Kidney (tissue), 14 donors: ENCODE results near the gene PPP2R3B. TPM values are rescaled to one million over a fixed set of nuclear protein-coding genes. Genes with fewer than 3 reads are reported as not detected.
A peak's percentile ranks its signal among the peaks of the same experiment; 100 is the strongest.

Experiments used
- DNase-seq, 5 donors: peaks; one replicate each; pipeline ENCODE4 v3.0.0-alpha.2; 2013 to 2020
- FAIRE-seq: peaks from 2 replicates; lab custom pipeline; 2012; peaks lifted over from hg19 to GRCh38; lab: Jason Lieb, UNC
- H3K27ac ChIP-seq, 2 donors: one replicate each; pipeline ENCODE4 v1.7.0; 2013; ENCODE audit warnings: low read depth in 2 of 2, low read length in 2 of 2, inconsistent platforms in 1 of 2
- H3K27me3 ChIP-seq: one replicate; pipeline ENCODE4 v1.7.1; 2013; ENCODE audit warnings: low read length, inconsistent platforms; ENCODE audit not compliant: control insufficient read depth, insufficient read depth
- H3K36me3 ChIP-seq, 3 donors: one replicate each; pipeline versions ENCODE4 v1.7.0 to v1.7.1; 2013; ENCODE audit warnings: low read length in 3 of 3, control low read depth in 1 of 3, inconsistent platforms in 1 of 3; ENCODE audit not compliant: insufficient read depth in 3 of 3, control insufficient read depth in 2 of 3
- H3K4me1 ChIP-seq, 3 donors: one replicate each; pipeline versions ENCODE4 v1.7.0 to v1.7.1; 2013; ENCODE audit warnings: low read length in 3 of 3, inconsistent platforms in 1 of 3, low read depth in 1 of 3; ENCODE audit not compliant: control insufficient read depth in 2 of 3, insufficient read depth in 2 of 3
- H3K4me3 ChIP-seq, 3 donors: one replicate each; pipeline versions ENCODE4 v1.7.0 to v1.8.1; 2013; ENCODE audit warnings: low read length in 3 of 3, control low read depth in 1 of 3, inconsistent platforms in 1 of 3
- H3K9ac ChIP-seq, 3 donors: one replicate each; pipeline versions ENCODE4 v1.7.0 to v1.7.1; 2013; ENCODE audit warnings: low read length in 3 of 3, control low read depth in 1 of 3, inconsistent platforms in 1 of 3
- H3K9me3 ChIP-seq, 3 donors: one replicate each; pipeline versions ENCODE4 v1.7.0 to v1.7.1; 2013; ENCODE audit warnings: low read length in 3 of 3, control low read depth in 1 of 3, inconsistent platforms in 1 of 3; ENCODE audit not compliant: control insufficient read depth in 2 of 3, insufficient read depth in 1 of 3
- CTCF ChIP-seq: IDR thresholded peaks from 3 replicates; pipeline ENCODE4 v1.5.1; 2012; ENCODE audit warnings: mild to moderate bottlenecking, moderate library complexity, borderline replicate concordance; ENCODE audit not compliant: insufficient read depth; ENCODE audit errors: extremely low read depth
- intact Hi-C: fragments of 100-400 bp; cut with DNase I; formaldehyde crosslinking; loops from one replicate; pipeline ENCODE4 v1.11.1; 2022
- polyA plus RNA-seq: library from polyadenylated mRNA; stranded (reverse); fragments of 350-450 nt; fragmentation: Illumina TruSeq; extraction: RNeasy Lipid Tissue Mini Kit (QIAGEN cat#74804); gene quantifications from one replicate; pipeline ENCODE4 v1.2.3, GENCODE V29; 2014; ENCODE audit warnings: low read depth, low replicate concordance; ENCODE audit not compliant: insufficient read depth
- total RNA-seq: library from RNA; stranded (reverse); fragmentation: NEBNext Ultra II Directional; extraction: Animal tissue kit (Norgen Biotek cat#: 25700); gene quantifications from one replicate; pipeline ENCODE4 v1.2.1, GENCODE V29; 2021
- donor health status: control.
- donor health status: control.
- donor health status: control.
- donor health status: control.
- donor health status: control.
- donor health status: DM: yes; HTN: yes; CAD: no.
- donor health status: Normal renal cell carcinoma (clear cell type).

The PPP2R3B gene
- total and polyA plus RNA-seq, 2 donors from 2014 or later, result 14.1 to 14.4 TPM

GRCh38 chrX:290476-291166 lies 96.1 kb downstream of the PPP2R3B start:
- Histone ChIP-seq H3K36me3 (peaks cover 0 to 7% (median 4%) of the 10 kb centered on the region in 3 donors), H3K4me1 (no peaks in the 10 kb centered on the region), H3K4me3 (no peak overlapping the region), H3K27ac (no peak overlapping the region), H3K9ac (no peak overlapping the region), H3K9me3 (no peaks in the 10 kb centered on the region), H3K27me3 (no peaks in the 10 kb centered on the region)
- no peak for FAIRE-seq
- DNase-seq, result peak in 1 of 5 donors; percentile 66
- intact Hi-C loops, result no loop called here
- TF ChIP-seq CTCF, result no peak

GRCh38 chrX:288561-288991 lies 98.1 kb downstream of the PPP2R3B start:
- Histone ChIP-seq H3K9ac (no peak overlapping the region), H3K36me3 (peaks cover 4 to 14% (median 7%) of the 10 kb centered on the region in 3 donors), H3K9me3 (no peaks in the 10 kb centered on the region), H3K27me3 (no peaks in the 10 kb centered on the region), H3K4me3 (no peak overlapping the region), H3K27ac (no peak overlapping the region), H3K4me1 (peaks cover 0 to 2% (median 2%) of the 10 kb centered on the region in 3 donors)
- DNase-seq, result peak in 1 of 5 donors; percentile 57
- no peak for FAIRE-seq
- TF ChIP-seq CTCF, result no peak
- intact Hi-C loops, result no loop called here

DNA sequence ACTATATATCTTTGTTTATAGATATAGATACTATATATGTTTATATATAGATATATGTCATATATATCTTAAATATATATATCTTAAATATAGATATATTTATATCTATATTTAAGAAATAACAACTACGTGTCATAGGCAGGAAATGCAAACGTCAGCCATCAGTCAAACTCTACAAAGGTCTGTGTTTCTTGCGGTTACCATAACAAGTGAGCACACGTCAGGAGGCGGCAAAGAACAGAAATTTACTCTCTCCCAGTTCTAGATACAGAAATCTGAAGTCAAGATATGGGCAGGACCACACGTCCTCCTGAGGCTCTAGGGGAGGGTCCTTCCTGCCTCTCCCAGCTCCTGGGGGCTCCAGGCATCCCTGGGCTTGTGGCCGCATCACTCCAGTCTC lies 99.0 kb downstream of the PPP2R3B start:
- no peaks in the 10 kb centered on the region for H3K9me3 ChIP-seq
- peaks cover 0 to 2% (median 2%) of the 10 kb centered on the region in 3 donors for H3K4me1 ChIP-seq
- intact Hi-C loops, result no loop called here
- no peak for TF ChIP-seq CTCF
- no peak overlapping the region for H3K27ac ChIP-seq
- DNase-seq (no peak), FAIRE-seq (no peak)
- H3K27me3 ChIP-seq, result no peaks in the 10 kb centered on the region
- no peak overlapping the region for H3K9ac ChIP-seq
- H3K4me3 ChIP-seq, result no peak overlapping the region
- peaks cover 3 to 11% (median 7%) of the 10 kb centered on the region in 3 donors for H3K36me3 ChIP-seq
